Transverse colon (tissue), 4 donors: ENCODE results near the gene CBFA2T2. TPM values are rescaled to one million over a fixed set of nuclear protein-coding genes. Genes with fewer than 3 reads are reported as not detected.

Experiments
- DNase-seq: peaks from one replicate; pipeline ENCODE4 v3.0.0-alpha.2; 2019
- H3K27ac ChIP-seq, 4 donors: fragments of 200-600 bp; sonication (generic); 2 replicates each; pipeline ENCODE4 v1.5.1; 2016 to 2018; ENCODE audit warnings: inconsistent platforms in 4 of 4
- H3K27me3 ChIP-seq: fragments of 200-600 bp; sonication (generic); 2 replicates; pipeline ENCODE4 v1.5.1; 2017; ENCODE audit warnings: inconsistent platforms
- H3K36me3 ChIP-seq, 4 donors: fragments of 200-600 bp; sonication (generic); 2 replicates each; pipeline ENCODE4 v1.5.1; 2017 to 2019; ENCODE audit warnings: inconsistent platforms in 4 of 4
- H3K4me1 ChIP-seq, 4 donors: fragments of 200-600 bp; sonication (generic); 2 replicates each; pipeline ENCODE4 v1.5.1; 2017 to 2020; ENCODE audit warnings: inconsistent platforms in 4 of 4
- H3K4me3 ChIP-seq, 4 donors: fragments of 200-600 bp; sonication (generic); 1 replicate in 1 of 4; 2 replicates in 3 of 4; pipeline versions ENCODE4 v1.5.1 to v1.6.1; 2017 to 2019; ENCODE audit warnings: inconsistent platforms in 4 of 4
- H3K9me3 ChIP-seq, 2 donors: fragments of 200-600 bp; sonication (generic); 2 replicates each; pipeline ENCODE4 v1.5.1; 2017 to 2019; ENCODE audit warnings: inconsistent platforms in 2 of 2
- CTCF ChIP-seq, 5 experiments: fragments of 200-600 bp in 3 of 5; fragments of 450-650 bp in 2 of 5; sonication (generic) in 3 of 5; IDR thresholded peaks; 1 replicate in 2 of 5; 2 replicates in 3 of 5; pipeline ENCODE4 v1.5.1; 2016 to 2017; ENCODE audit warnings: antibody characterized with exemption in 5 of 5, inconsistent platforms in 3 of 5, mild to moderate bottlenecking in 2 of 5, moderate library complexity in 1 of 5
- EP300 ChIP-seq: sonication (generic); formaldehyde crosslinking; IDR thresholded peaks from one replicate; pipeline ENCODE4 v1.6.1; 2017; ENCODE audit warnings: antibody characterized with exemption, low read depth
- POLR2A ChIP-seq: fragments of 450-650 bp; IDR thresholded peaks from one replicate; pipeline ENCODE4 v1.6.1; 2016; ENCODE audit warnings: antibody characterized with exemption, mild to moderate bottlenecking, moderate library complexity
- POLR2AphosphoS5 ChIP-seq, 3 donors: sonication (generic); formaldehyde crosslinking; IDR thresholded peaks; one replicate each; pipeline ENCODE4 v1.6.1; 2016; ENCODE audit warnings: antibody characterized with exemption in 3 of 3
- WGBS, 2 donors: methylation state at CpG; one replicate each; pipeline ENCODE4 v1.1.5; 2018; ENCODE audit warnings: low coverage in 1 of 2; 5-methylcytosine and 5-hydroxymethylcytosine counted together
- in situ Hi-C, 4 donors: fragments of 200-750 bp; cut with MboI; loops; one replicate each; pipeline versions ENCODE4 v1.15.0 to v1.15.1; 2017; ENCODE audit warnings: low sequenced_read_pairs in 3 of 4, low pct_ligation_motif_present in 1 of 4, low pct_unique_long_range_greater_than_20kb in 1 of 4
- intact Hi-C: fragments of 100-400 bp; cut with DNase I; formaldehyde crosslinking; loops from one replicate; pipeline ENCODE4 v1.15.1; 2023; ENCODE audit warnings: low total_unique reads
- total RNA-seq, 4 donors: library from RNA; depleted of rRNA; stranded (reverse); fragments of >200 nt; gene quantifications; one replicate each; pipeline ENCODE4 v1.1.0, GENCODE V29; 2016

CBFA2T2 gene
- total RNA-seq, 4 donors from 2014 or later, result 35.8 to 62.3 (median 46.6) TPM

GRCh38 chr20:33576432-33577125 lies 86.7 kb downstream of the CBFA2T2 start:
- no peak for TF ChIP-seq EP300
- no peak for TF ChIP-seq POLR2A
- TF ChIP-seq CTCF (IDR thresholded peaks at IDR 0.05), result no peak
- TF ChIP-seq POLR2AphosphoS5 (IDR thresholded peaks at IDR 0.05), result no peak
- Histone ChIP-seq H3K27ac (no peak overlapping the region), H3K36me3 (no peaks in the 10 kb centered on the region), H3K4me1 (peaks cover 0 to 12% (median 7%) of the 10 kb centered on the region in 4 donors), H3K27me3 (no peaks in the 10 kb centered on the region), H3K4me3 (no peak overlapping the region), H3K9me3 (no peaks in the 10 kb centered on the region)
- intact Hi-C loops, result no loop called here
- DNase-seq, result no peak
- in situ Hi-C loops, result no loop called here
- 65% methylated on average over 4 of the region's 4 CpGs; no CpG with 5 or more reads in 1 of the 2 donors for WGBS, 2 donors

GRCh38 chr20:33578510-33578909 lies 88.6 kb downstream of the CBFA2T2 start:
- intact Hi-C loops, result no loop called here
- H3K36me3 ChIP-seq, result no peaks in the 10 kb centered on the region
- in situ Hi-C loops, result no loop called here
- DNase-seq, result no peak
- H3K27ac ChIP-seq, result no peak overlapping the region
- no peaks in the 10 kb centered on the region for H3K9me3 ChIP-seq
- no peak overlapping the region for H3K4me3 ChIP-seq
- peaks cover 0 to 18% (median 9%) of the 10 kb centered on the region in 4 donors for H3K4me1 ChIP-seq
- WGBS, 2 donors, result 83 to 91% methylated on average over 1 of the region's 1 CpG
- H3K27me3 ChIP-seq, result no peaks in the 10 kb centered on the region
- no peak for TF ChIP-seq EP300
- no peak for TF ChIP-seq POLR2A
- no peak for TF ChIP-seq POLR2AphosphoS5 (IDR thresholded peaks at IDR 0.05)
- no peak for TF ChIP-seq CTCF (IDR thresholded peaks at IDR 0.05)

- no peak for DNase-seq
- no peak for TF ChIP-seq EP300
- TF ChIP-seq POLR2A, result no peak
- TF ChIP-seq CTCF (IDR thresholded peaks at IDR 0.05), result no peak
- no peak for TF ChIP-seq POLR2AphosphoS5 (IDR thresholded peaks at IDR 0.05)
- Histone ChIP-seq H3K36me3 (no peaks in the 10 kb centered on the region), H3K4me1 (peaks cover 0 to 13% (median 3%) of the 10 kb centered on the region in 4 donors), H3K27ac (no peak overlapping the region), H3K9me3 (no peaks in the 10 kb centered on the region), H3K4me3 (no peak overlapping the region), H3K27me3 (no peaks in the 10 kb centered on the region)
- WGBS, 2 donors, result 57 to 69% methylated on average over 2 of the region's 2 CpGs
- intact Hi-C loops, result no loop called here
- in situ Hi-C loops, result no loop called here
Observed at GRCh38 chr20:33583143-33583542, 93.2 kb downstream of the CBFA2T2 start.

- no peak overlapping the region for H3K4me3 ChIP-seq
- H3K36me3 ChIP-seq, result no peaks in the 10 kb centered on the region
- DNase-seq, result no peak
- intact Hi-C loops (no loop called here), in situ Hi-C loops (no loop called here)
- no peaks in the 10 kb centered on the region for H3K9me3 ChIP-seq
- 91 to 100% methylated on average over 3 of the region's 3 CpGs for WGBS, 2 donors
- no peaks in the 10 kb centered on the region for H3K27me3 ChIP-seq
- H3K27ac ChIP-seq, result no peak overlapping the region
- TF ChIP-seq POLR2A (no peak), CTCF (IDR thresholded peaks at IDR 0.05) (no peak), EP300 (no peak), POLR2AphosphoS5 (IDR thresholded peaks at IDR 0.05) (no peak)
- H3K4me1 ChIP-seq, result peaks cover 0 to 28% (median 5%) of the 10 kb centered on the region in 4 donors
Observed at GRCh38 chr20:33584976-33585375, 95.1 kb downstream of the CBFA2T2 start.
